ENCODE data around the gene MCOLN2. TPM values are rescaled to one million over a fixed set of nuclear protein-coding genes. Genes with fewer than 3 reads are reported as not detected.

The MCOLN2 gene
- total and polyA plus RNA-seq, 2 of the 8 experiments (the other 6 are each of a cell fraction or from before 2014, with no cell fraction given): 1.7 to 6.1 TPM

DNA sequence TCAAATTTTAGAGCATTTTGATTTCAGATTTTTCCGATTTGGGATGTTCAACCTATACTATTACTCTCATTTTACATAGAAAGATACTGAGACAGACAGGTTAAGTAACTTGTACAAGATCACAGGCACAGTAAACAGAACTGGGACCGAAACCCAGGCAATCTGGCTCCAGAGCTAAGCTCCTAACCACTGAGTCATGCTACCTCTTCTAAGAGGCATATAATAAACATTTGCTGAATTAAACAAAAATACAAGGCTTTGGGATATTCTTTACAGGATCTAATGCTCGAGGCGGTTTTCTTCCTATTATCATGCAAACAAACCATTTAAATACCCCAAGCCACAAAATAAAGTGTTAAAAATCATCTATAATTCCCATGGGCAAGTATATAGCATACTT, 50.3 kb downstream of the MCOLN2 start:
- H3K27me3 ChIP-seq (replicated peaks in 1 of 4; ENCODE audit: control insufficient read depth in 3 of 4, extremely low read depth in 1 of 4, insufficient read depth in 3 of 4, low read length in 3 of 4): peaks cover 0 to 2% (median 0%) of the 10 kb centered on the region in 4 experiments; a peak in 1 of 7 replicates
- no peak overlapping the region for H2BK20ac ChIP-seq (ENCODE audit: low read length)
- peaks cover 0 to 2% (median 0%) of the 10 kb centered on the region in 4 experiments; a peak in 3 of 7 replicates for H3K4me1 ChIP-seq (replicated peaks in 1 of 4; ENCODE audit: control insufficient read depth in 3 of 4, insufficient read depth in 4 of 4, low read length in 3 of 4)
- no peak overlapping the region for H4K8ac ChIP-seq (ENCODE audit: extremely low read depth, insufficient read depth, low read length)
- no peak overlapping the region for H3K23ac ChIP-seq (ENCODE audit: insufficient read length)
- no peak overlapping the region for H3K56ac ChIP-seq (replicated peaks; ENCODE audit: insufficient read length, low read depth, low read length)
- H3K36me3 ChIP-seq (ENCODE audit: control insufficient read depth in 2 of 4, insufficient read depth in 4 of 4, low read length in 3 of 4): no peaks in the 10 kb centered on the region
- H3K4ac ChIP-seq (replicated peaks; ENCODE audit: insufficient read length, low read depth, low read length): no peak overlapping the region
- POLR2A ChIA-PET (ENCODE audit: partially characterized antibody): no interaction called here
- 80% methylated on average over 4 of the region's 4 CpGs; no CpG with 5 or more reads in 1 of the 2 experiments for WGBS, 2 experiments (ENCODE audit: extremely low coverage in 1 of 2, insufficient coverage in 1 of 2, insufficient read length in 1 of 2, insufficient replicate concordance in 2 of 2, low coverage in 1 of 2, low lambda C conversion rate in 2 of 2, missing lambda C conversion rate in 1 of 2)
- no peak overlapping the region for H3K18ac ChIP-seq (ENCODE audit: extremely low read depth, low read length)
- H3K79me1 ChIP-seq (ENCODE audit: low read depth, low read length): no peaks in the 10 kb centered on the region
- H3K14ac ChIP-seq (ENCODE audit: insufficient read length): no peak overlapping the region
- H4K91ac ChIP-seq (replicated peaks; ENCODE audit: insufficient read length, low read length): no peak overlapping the region
- H4K5ac ChIP-seq (ENCODE audit: insufficient read length, low read depth, low read length): no peak overlapping the region
- H2BK12ac ChIP-seq (ENCODE audit: low read depth, low read length): no peak overlapping the region
- H3K4me2 ChIP-seq (ENCODE audit: insufficient read depth in 1 of 2, low read depth in 2 of 2, low read length in 2 of 2): no peak overlapping the region
- FAIRE-seq: no peak
- H2AK5ac ChIP-seq (ENCODE audit: low read depth, low read length): no peak overlapping the region
- H3K9me3 ChIP-seq (ENCODE audit: insufficient read depth in 2 of 2, low read depth in 1 of 2, low read length in 1 of 2): no peaks in the 10 kb centered on the region
- no peak overlapping the region for H2BK15ac ChIP-seq (ENCODE audit: low read length)
- H3K9ac ChIP-seq (replicated peaks in 1 of 4; ENCODE audit: extremely low read depth in 1 of 4, low read depth in 3 of 4, low read length in 3 of 4): no peak overlapping the region
- no peak overlapping the region; a peak in 1 of 8 replicates for H3K4me3 ChIP-seq (ENCODE audit: extremely low read depth in 1 of 4, insufficient read depth in 2 of 4, low read depth in 3 of 4, low read length in 4 of 4)
- H4K20me1 ChIP-seq (replicated peaks in 1 of 2; ENCODE audit: control insufficient read depth in 1 of 2, insufficient read depth in 2 of 2, low read length in 2 of 2): no peaks in the 10 kb centered on the region
- DNase-seq (ENCODE audit: low read depth in 1 of 2, low spot score in 2 of 2): no peak
- no peaks in the 10 kb centered on the region for H3K23me2 ChIP-seq (ENCODE audit: low read depth, low read length)
- H3K79me2 ChIP-seq (ENCODE audit: control insufficient read depth in 1 of 2, insufficient read depth in 2 of 2, low read length in 2 of 2): no peaks in the 10 kb centered on the region
- no peak overlapping the region for H2BK120ac ChIP-seq (replicated peaks; ENCODE audit: low read depth, low read length)
- H2BK5ac ChIP-seq (ENCODE audit: low read depth, low read length): no peak overlapping the region
- H2AFZ ChIP-seq (ENCODE audit: low read length): no peak overlapping the region
- CTCF ChIA-PET (ENCODE audit: partially characterized antibody): interaction anchor here (1.0 to 10.0 kb wide), 6 partner anchors 11 to 308 kb away, joined by 3 to 122 read pairs (median 4); a partner anchor contains a TSS
- no peak overlapping the region for H3K27ac ChIP-seq (ENCODE audit: low read depth, low read length)
- TF ChIP-seq POU5F1 (IDR thresholded peaks at IDR 0.05; ENCODE audit: low read depth, low read length) (no peak), CEBPB (IDR thresholded peaks at IDR 0.05; ENCODE audit: low read depth, low read length) (no peak), YY1 (IDR thresholded peaks at IDR 0.05; ENCODE audit: low read depth, low read length) (no peak), JUND (IDR thresholded peaks at IDR 0.05; ENCODE audit: low read length) (no peak), ASH2L (IDR thresholded peaks at IDR 0.05; ENCODE audit: low read length) (no peak), RFX5 (IDR thresholded peaks at IDR 0.05; ENCODE audit: borderline replicate concordance, low read depth, low read length) (no peak), SIRT6 (IDR thresholded peaks at IDR 0.05; ENCODE audit: low read length) (no peak), SIN3A (conservative IDR thresholded peaks at IDR 0.05 in 1 of 2, IDR thresholded peaks at IDR 0.05 in 1 of 2; ENCODE audit: low read depth in 1 of 2, low read length in 2 of 2) (no peak), SUZ12 (IDR thresholded peaks at IDR 0.05; ENCODE audit: low read length) (no peak), SIX5 (IDR thresholded peaks at IDR 0.05; ENCODE audit: low read depth, low read length) (no peak), EP300 (IDR thresholded peaks at IDR 0.05; ENCODE audit: borderline replicate concordance in 1 of 2, low read depth in 2 of 2, low read length in 2 of 2) (no peak)
- TF ChIP-seq, protein P1, sequence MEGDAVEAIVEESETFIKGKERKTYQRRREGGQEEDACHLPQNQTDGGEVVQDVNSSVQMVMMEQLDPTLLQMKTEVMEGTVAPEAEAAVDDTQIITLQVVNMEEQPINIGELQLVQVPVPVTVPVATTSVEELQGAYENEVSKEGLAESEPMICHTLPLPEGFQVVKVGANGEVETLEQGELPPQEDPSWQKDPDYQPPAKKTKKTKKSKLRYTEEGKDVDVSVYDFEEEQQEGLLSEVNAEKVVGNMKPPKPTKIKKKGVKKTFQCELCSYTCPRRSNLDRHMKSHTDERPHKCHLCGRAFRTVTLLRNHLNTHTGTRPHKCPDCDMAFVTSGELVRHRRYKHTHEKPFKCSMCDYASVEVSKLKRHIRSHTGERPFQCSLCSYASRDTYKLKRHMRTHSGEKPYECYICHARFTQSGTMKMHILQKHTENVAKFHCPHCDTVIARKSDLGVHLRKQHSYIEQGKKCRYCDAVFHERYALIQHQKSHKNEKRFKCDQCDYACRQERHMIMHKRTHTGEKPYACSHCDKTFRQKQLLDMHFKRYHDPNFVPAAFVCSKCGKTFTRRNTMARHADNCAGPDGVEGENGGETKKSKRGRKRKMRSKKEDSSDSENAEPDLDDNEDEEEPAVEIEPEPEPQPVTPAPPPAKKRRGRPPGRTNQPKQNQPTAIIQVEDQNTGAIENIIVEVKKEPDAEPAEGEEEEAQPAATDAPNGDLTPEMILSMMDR (IDR thresholded peaks at IDR 0.05; ENCODE audit: control extremely low read depth in 1 of 3, insufficient read depth in 1 of 3, low read depth in 1 of 3, low read length in 3 of 3): no peak

Data from H1 (cell line).